Measurements from ENCODE around the gene CYP2B6. TPM values are rescaled to one million over a fixed set of nuclear protein-coding genes. Genes with fewer than 3 reads are reported as not detected.
A peak's percentile ranks its signal among the peaks of the same experiment; 100 is the strongest.
"Not testable (repeated sequence)": the region's sequence is repeated elsewhere in the genome, so short reads cannot be mapped to it uniquely, and the experiment has no call there.

The CYP2B6 gene
- total RNA-seq, 1 donor from 2014 or later, result not detected

GRCh38 chr19:40962460-40962961 is 28.6 kb upstream of the CYP2B6 start:
- peak overlapping the region; percentile 5 for H3K27ac Mint-ChIP-seq (ENCODE audit: unreplicated experiment)
- H3K9me3 Mint-ChIP-seq (ENCODE audit: unreplicated experiment), result no peaks in the 10 kb centered on the region

DNA sequence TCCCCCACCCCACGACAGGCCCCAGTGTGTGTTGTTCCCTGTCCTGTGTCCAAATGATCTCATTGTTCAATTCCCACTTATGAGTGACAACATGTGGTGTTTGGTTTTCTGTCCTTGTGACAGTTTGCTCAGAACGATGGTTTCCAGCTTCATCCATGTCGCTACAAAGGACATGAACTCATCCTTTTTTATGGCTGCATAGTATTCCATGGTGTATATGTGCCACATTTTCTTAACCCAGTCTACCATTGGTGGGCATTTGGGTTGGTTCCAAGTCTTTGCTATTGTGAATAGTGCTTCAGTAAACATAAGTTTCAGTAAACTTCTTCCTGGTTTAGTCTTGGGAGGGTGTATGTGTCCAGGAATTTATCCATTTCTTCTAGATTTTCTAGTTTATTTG is 26.7 kb upstream of the CYP2B6 start:
- Mint-ChIP-seq H3K4me1 (ENCODE audit: unreplicated experiment) (peaks cover 17% of the 10 kb centered on the region), H3K27me3 (ENCODE audit: unreplicated experiment) (peaks cover 13% of the 10 kb centered on the region)
- not testable (repeated sequence) for H3K4me3 Mint-ChIP-seq (ENCODE audit: unreplicated experiment); H3K27ac Mint-ChIP-seq (ENCODE audit: unreplicated experiment); H3K9me3 Mint-ChIP-seq (ENCODE audit: unreplicated experiment); H3K36me3 Mint-ChIP-seq (ENCODE audit: unreplicated experiment); DNase-seq (ENCODE audit: extremely low spot score, unreplicated experiment)

More at GRCh38 chr19:40962460-40962961, 28.6 kb upstream of the CYP2B6 start:
- Mint-ChIP-seq H3K27me3 (ENCODE audit: unreplicated experiment) (peaks cover 9% of the 10 kb centered on the region), H3K36me3 (ENCODE audit: unreplicated experiment) (no peaks in the 10 kb centered on the region), H3K4me1 (ENCODE audit: unreplicated experiment) (peaks cover 17% of the 10 kb centered on the region), H3K4me3 (ENCODE audit: unreplicated experiment) (no peak overlapping the region)
- DNase-seq (ENCODE audit: extremely low spot score, unreplicated experiment), result no peak
- no peak for TF ChIP-seq CTCF (IDR thresholded peaks at IDR 0.05)

- not testable (repeated sequence) for H3K9me3 Mint-ChIP-seq (ENCODE audit: unreplicated experiment); H3K36me3 Mint-ChIP-seq (ENCODE audit: unreplicated experiment); H3K27ac Mint-ChIP-seq (ENCODE audit: unreplicated experiment); DNase-seq (ENCODE audit: extremely low spot score, unreplicated experiment); H3K4me3 Mint-ChIP-seq (ENCODE audit: unreplicated experiment)
- Mint-ChIP-seq H3K27me3 (ENCODE audit: unreplicated experiment) (peaks cover 21% of the 10 kb centered on the region), H3K4me1 (ENCODE audit: unreplicated experiment) (peaks cover 17% of the 10 kb centered on the region)
Measured at GRCh38 chr19:40965351-40965750, 25.7 kb upstream of the CYP2B6 start.

DNA sequence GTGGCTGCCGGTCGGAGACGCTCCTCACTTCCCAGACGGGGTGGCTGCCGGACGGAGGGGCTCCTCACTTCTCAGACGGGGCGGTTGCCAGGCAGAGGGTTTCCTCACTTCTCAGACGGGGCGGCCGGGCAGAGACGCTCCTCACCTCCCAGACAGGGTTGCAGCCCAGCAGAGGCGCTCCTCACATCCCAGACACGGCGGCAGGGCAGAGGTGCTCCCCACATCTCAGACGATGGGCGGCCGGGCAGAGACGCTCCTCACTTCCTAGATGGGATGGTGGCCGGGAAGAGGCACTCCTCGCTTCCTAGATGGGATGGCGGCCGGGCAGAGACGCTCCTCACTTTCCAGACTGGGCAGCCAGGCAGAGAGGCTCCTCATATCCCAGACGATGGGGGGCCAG is 24.5 kb upstream of the CYP2B6 start:
- not testable (repeated sequence) for H3K36me3 Mint-ChIP-seq (ENCODE audit: unreplicated experiment); H3K9me3 Mint-ChIP-seq (ENCODE audit: unreplicated experiment); DNase-seq (ENCODE audit: extremely low spot score, unreplicated experiment); H3K27ac Mint-ChIP-seq (ENCODE audit: unreplicated experiment); H3K4me3 Mint-ChIP-seq (ENCODE audit: unreplicated experiment)
- H3K27me3 Mint-ChIP-seq (ENCODE audit: unreplicated experiment), result peaks cover 18% of the 10 kb centered on the region
- H3K4me1 Mint-ChIP-seq (ENCODE audit: unreplicated experiment), result peaks cover 17% of the 10 kb centered on the region

GRCh38 chr19:40968065-40968464 is 23.0 kb upstream of the CYP2B6 start:
- H3K4me3 Mint-ChIP-seq (ENCODE audit: unreplicated experiment); H3K4me1 Mint-ChIP-seq (ENCODE audit: unreplicated experiment); DNase-seq (ENCODE audit: extremely low spot score, unreplicated experiment); H3K36me3 Mint-ChIP-seq (ENCODE audit: unreplicated experiment); H3K9me3 Mint-ChIP-seq (ENCODE audit: unreplicated experiment); H3K27ac Mint-ChIP-seq (ENCODE audit: unreplicated experiment): not testable (repeated sequence)
- peaks cover 18% of the 10 kb centered on the region for H3K27me3 Mint-ChIP-seq (ENCODE audit: unreplicated experiment)

GRCh38 chr19:40969721-40970120 is 21.4 kb upstream of the CYP2B6 start:
- H3K27me3 Mint-ChIP-seq (ENCODE audit: unreplicated experiment), result peaks cover 23% of the 10 kb centered on the region
- not testable (repeated sequence) for H3K27ac Mint-ChIP-seq (ENCODE audit: unreplicated experiment); H3K4me1 Mint-ChIP-seq (ENCODE audit: unreplicated experiment); H3K4me3 Mint-ChIP-seq (ENCODE audit: unreplicated experiment); H3K36me3 Mint-ChIP-seq (ENCODE audit: unreplicated experiment); H3K9me3 Mint-ChIP-seq (ENCODE audit: unreplicated experiment); DNase-seq (ENCODE audit: extremely low spot score, unreplicated experiment)

DNA sequence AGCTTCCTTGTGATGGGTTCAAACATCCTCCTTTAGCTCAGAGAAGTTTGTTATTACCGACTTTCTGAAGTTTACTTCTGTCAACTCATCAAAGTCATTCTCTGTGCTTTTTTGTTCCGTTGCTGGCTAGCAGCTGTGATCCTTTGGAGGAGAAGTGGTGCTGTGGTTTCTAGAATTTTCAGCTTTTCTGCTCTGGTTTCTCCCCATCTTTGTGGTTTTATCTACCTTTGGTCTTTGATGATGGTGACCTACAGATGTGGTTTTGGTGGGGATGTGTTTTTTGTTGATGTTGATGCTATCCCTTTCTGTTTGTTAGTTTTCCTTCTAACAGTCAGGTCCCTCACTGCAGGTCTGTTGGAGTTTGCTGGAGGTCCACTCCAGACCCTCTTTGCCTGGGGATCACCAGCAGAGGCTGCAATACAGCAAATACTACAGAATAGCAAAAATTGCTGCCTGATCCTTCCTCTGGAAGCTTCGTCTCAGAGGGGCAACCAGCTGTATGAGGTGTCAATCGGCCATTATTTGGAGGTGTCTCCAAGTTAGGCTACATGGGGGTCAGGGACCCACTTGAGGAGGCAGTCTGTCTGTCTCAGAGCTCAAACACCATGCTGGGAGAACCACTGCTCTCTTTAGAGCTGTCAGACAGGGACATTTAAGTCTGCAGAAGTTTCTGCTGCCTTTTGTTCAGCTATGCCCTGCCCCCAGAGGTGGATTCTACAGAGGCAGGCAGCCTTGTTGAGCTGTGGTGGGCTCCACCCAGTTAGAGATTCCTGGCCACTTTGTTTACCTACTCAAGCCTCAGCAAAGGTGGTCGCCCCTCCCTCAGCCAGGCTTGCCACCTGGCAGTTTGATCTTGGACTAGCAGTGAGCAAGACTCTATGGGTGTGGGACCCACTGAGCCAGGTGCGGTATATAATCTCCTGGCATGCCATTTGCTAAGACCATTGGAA is 20.4 kb upstream of the CYP2B6 start:
- H3K36me3 Mint-ChIP-seq (ENCODE audit: unreplicated experiment); H3K27ac Mint-ChIP-seq (ENCODE audit: unreplicated experiment); H3K9me3 Mint-ChIP-seq (ENCODE audit: unreplicated experiment); DNase-seq (ENCODE audit: extremely low spot score, unreplicated experiment); H3K4me1 Mint-ChIP-seq (ENCODE audit: unreplicated experiment); H3K4me3 Mint-ChIP-seq (ENCODE audit: unreplicated experiment): not testable (repeated sequence)
- H3K27me3 Mint-ChIP-seq (ENCODE audit: unreplicated experiment), result peaks cover 24% of the 10 kb centered on the region

DNA sequence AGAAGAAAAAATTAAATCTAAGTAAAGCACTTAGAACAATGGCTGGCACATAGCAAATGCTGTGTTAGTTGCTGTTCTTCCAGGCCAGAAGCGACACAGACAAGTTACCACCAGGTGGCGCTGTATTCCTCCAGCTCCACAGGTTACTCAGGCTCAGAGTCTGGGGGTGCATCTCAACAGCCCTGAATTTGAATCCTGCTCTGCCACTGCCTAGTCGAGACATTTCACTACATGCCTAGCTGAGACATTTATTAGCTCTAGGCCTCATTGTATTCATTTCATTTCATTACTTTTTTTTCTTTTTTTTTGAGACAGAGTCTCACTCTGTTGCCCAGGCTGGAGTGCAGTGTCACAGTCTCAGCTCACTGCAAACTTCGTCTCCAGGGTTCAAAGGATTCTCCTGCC is 16.4 kb upstream of the CYP2B6 start:
- TF ChIP-seq CTCF (IDR thresholded peaks at IDR 0.05), result peak; percentile 91
- Mint-ChIP-seq H3K4me3 (ENCODE audit: unreplicated experiment) (no peak overlapping the region), H3K27ac (ENCODE audit: unreplicated experiment) (no peak overlapping the region), H3K27me3 (ENCODE audit: unreplicated experiment) (peaks cover 19% of the 10 kb centered on the region), H3K9me3 (ENCODE audit: unreplicated experiment) (no peaks in the 10 kb centered on the region), H3K4me1 (ENCODE audit: unreplicated experiment) (no peaks in the 10 kb centered on the region), H3K36me3 (ENCODE audit: unreplicated experiment) (no peaks in the 10 kb centered on the region)
- DNase-seq (ENCODE audit: extremely low spot score, unreplicated experiment), result peak; percentile 87

Measured in osteocyte (in vitro differentiated cells).